Stomach (tissue), 9 donors: Measurements from ENCODE around the gene ADNP. TPM values are rescaled to one million over a fixed set of nuclear protein-coding genes. Genes with fewer than 3 reads are reported as not detected.

Experiments used
- DNase-seq, 2 donors: peaks; one replicate each; pipeline versions ENCODE4 v3.0.0 to v3.0.0-alpha.2; 2013 to 2019
- H3K27ac ChIP-seq, 5 donors: fragments of 200-600 bp in 4 of 5; sonication (generic) in 4 of 5; one replicate each; pipeline ENCODE4 v1.5.1; 2013 to 2019; ENCODE audit warnings: mild to moderate bottlenecking in 1 of 5, moderate library complexity in 1 of 5
- H3K27me3 ChIP-seq, 3 donors: fragments of 200-600 bp; sonication (generic); one replicate each; pipeline ENCODE4 v1.5.1; 2017 to 2019; ENCODE audit warnings: mixed run types in 1 of 3
- H3K36me3 ChIP-seq, 4 donors: fragments of 200-600 bp; sonication (generic); 1 replicate in 3 of 4; 2 replicates in 1 of 4; pipeline ENCODE4 v1.5.1; 2016 to 2019
- H3K4me1 ChIP-seq, 4 donors: fragments of 200-600 bp; sonication (generic); one replicate each; pipeline ENCODE4 v1.5.1; 2016 to 2019
- H3K4me3 ChIP-seq, 4 donors: fragments of 200-600 bp; sonication (generic) in 3 of 4; one replicate each; pipeline ENCODE4 v1.5.1; 2016 to 2019; ENCODE audit warnings: mild to moderate bottlenecking in 1 of 4
- H3K9me3 ChIP-seq, 4 donors: fragments of 200-600 bp; sonication (generic); one replicate each; pipeline ENCODE4 v1.5.1; 2016 to 2019
- EP300 ChIP-seq: sonication (generic); formaldehyde crosslinking; IDR thresholded peaks from one replicate; pipeline ENCODE4 v1.6.1; 2017; ENCODE audit warnings: antibody characterized with exemption
- POLR2A ChIP-seq, 4 donors: fragments of 450-650 bp; IDR thresholded peaks; one replicate each; pipeline ENCODE4 v1.6.1; 2016; ENCODE audit warnings: antibody characterized with exemption in 4 of 4, control low read depth in 2 of 4, mild to moderate bottlenecking in 1 of 4, moderate library complexity in 1 of 4
- POLR2AphosphoS5 ChIP-seq, 3 donors: sonication (generic); formaldehyde crosslinking; IDR thresholded peaks; one replicate each; pipeline ENCODE4 v1.6.1; 2016; ENCODE audit warnings: antibody characterized with exemption in 3 of 3
- WGBS, 5 donors: extraction: QIAGEN DNeasy Blood & Tissue Kit in 3 of 5; methylation state at CpG; one replicate each; pipeline versions ENCODE4 v1.1.5 to v1.1.7; 2013 to 2018; 5-methylcytosine and 5-hydroxymethylcytosine counted together
- intact Hi-C: fragments of 100-400 bp; cut with DNase I; formaldehyde crosslinking; loops from one replicate; pipeline ENCODE4 v1.15.1; 2023; ENCODE audit warnings: low total_unique reads
- polyA plus RNA-seq, 3 donors: library from polyadenylated mRNA; stranded (reverse); fragments of 200-250 nt; gene quantifications; one replicate each; pipeline ENCODE4 v1.2.3, GENCODE V29; 2013
- small RNA-seq, 4 donors: library from RNA; depleted of rRNA; stranded (forward); fragments of <200 nt; gene quantifications; one replicate each; pipeline ENCODE3, GENCODE V24; 2016
- total RNA-seq, 5 donors: library from RNA; depleted of rRNA; stranded (reverse); fragments of >200 nt; gene quantifications; one replicate each; pipeline versions ENCODE4 v1.1.0 to v1.2.3, GENCODE V29; 2014 to 2016
- TF ChIP-seq, protein P1 (sequence below), 7 experiments: fragments of 450-650 bp in 4 of 7; fragments of 200-600 bp in 3 of 7; sonication (generic) in 3 of 7; IDR thresholded peaks; one replicate each; pipeline ENCODE4 v1.5.1; 2016 to 2019; ENCODE audit warnings: antibody characterized with exemption in 7 of 7, control low read depth in 2 of 7, mild to moderate bottlenecking in 1 of 7
- donor health status: healthy with polysubstance abuse.
- donor health status: Bipolar disorder and iron deficiency.
- donor health status: healthy.

Gene ADNP
- total and polyA plus RNA-seq, 8 donors = 19.9 to 67.4 (median 48.5) TPM

DNA sequence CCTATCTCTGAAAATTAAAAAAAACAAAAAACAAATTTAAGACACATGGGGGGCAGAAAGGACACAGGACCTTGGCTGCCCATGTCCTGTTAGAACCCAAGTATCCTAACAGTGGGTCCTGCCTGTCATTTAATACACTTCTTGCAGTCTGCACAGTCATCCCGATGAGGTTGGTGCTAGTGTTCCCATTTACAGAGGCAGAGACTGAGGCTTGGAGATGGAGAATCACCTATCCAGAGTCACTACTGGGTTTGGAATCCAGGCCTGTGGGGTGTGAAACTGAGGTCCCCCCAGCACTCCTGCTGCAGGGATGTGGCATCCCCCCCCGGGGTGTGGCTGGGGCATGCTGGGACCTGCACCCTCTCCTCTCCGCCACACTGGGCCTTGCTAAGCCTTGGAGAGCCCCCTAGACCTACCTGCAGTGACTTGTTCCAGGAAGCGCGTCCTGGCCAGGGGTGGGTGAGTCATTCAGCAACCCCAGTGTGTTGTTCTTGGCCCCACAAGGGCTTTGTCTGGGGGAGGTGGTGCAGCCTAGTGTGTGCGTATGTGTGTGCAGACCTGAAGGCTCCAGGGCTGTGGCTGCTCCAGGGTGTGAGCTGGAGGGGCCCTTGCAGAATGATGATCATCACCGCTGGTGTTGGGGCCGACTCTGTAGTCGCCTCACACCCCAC, 86.7 kb downstream of the ADNP start:
- Histone ChIP-seq H3K36me3 (peaks cover 0 to 7% (median 4%) of the 10 kb centered on the region in 4 donors), H3K27me3 (no peaks in the 10 kb centered on the region), H3K4me1 (peaks cover 13 to 31% (median 19%) of the 10 kb centered on the region in 4 donors), H3K27ac (no peak overlapping the region), H3K4me3 (no peak overlapping the region), H3K9me3 (no peaks in the 10 kb centered on the region)
- peak; percentile 36 to 77 for DNase-seq
- intact Hi-C loops = no loop called here
- 69 to 88% (median 80%) methylated on average over 9 of the region's 9 CpGs for WGBS, 5 donors
- TF ChIP-seq, protein P1, sequence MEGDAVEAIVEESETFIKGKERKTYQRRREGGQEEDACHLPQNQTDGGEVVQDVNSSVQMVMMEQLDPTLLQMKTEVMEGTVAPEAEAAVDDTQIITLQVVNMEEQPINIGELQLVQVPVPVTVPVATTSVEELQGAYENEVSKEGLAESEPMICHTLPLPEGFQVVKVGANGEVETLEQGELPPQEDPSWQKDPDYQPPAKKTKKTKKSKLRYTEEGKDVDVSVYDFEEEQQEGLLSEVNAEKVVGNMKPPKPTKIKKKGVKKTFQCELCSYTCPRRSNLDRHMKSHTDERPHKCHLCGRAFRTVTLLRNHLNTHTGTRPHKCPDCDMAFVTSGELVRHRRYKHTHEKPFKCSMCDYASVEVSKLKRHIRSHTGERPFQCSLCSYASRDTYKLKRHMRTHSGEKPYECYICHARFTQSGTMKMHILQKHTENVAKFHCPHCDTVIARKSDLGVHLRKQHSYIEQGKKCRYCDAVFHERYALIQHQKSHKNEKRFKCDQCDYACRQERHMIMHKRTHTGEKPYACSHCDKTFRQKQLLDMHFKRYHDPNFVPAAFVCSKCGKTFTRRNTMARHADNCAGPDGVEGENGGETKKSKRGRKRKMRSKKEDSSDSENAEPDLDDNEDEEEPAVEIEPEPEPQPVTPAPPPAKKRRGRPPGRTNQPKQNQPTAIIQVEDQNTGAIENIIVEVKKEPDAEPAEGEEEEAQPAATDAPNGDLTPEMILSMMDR (IDR thresholded peaks at IDR 0.05) = no peak
- no peak for TF ChIP-seq POLR2A (IDR thresholded peaks at IDR 0.05)
- TF ChIP-seq POLR2AphosphoS5 (IDR thresholded peaks at IDR 0.05) = no peak
- TF ChIP-seq EP300 = no peak

- peaks cover 5 to 21% (median 11%) of the 10 kb centered on the region in 4 donors for H3K4me1 ChIP-seq
- intact Hi-C loops = no loop called here
- WGBS, 5 donors = 83 to 90% (median 85%) methylated on average over 6 to 9 of the region's 9 CpGs
- TF ChIP-seq EP300 (no peak), POLR2A (IDR thresholded peaks at IDR 0.05) (no peak), POLR2AphosphoS5 (IDR thresholded peaks at IDR 0.05) (no peak)
- TF ChIP-seq, protein P1 (IDR thresholded peaks at IDR 0.05) = no peak
- H3K9me3 ChIP-seq = no peaks in the 10 kb centered on the region
- H3K4me3 ChIP-seq = no peak overlapping the region
- peaks cover 0 to 7% (median 4%) of the 10 kb centered on the region in 4 donors for H3K36me3 ChIP-seq
- DNase-seq = peak in 1 of 2 donors; percentile 52
- peak overlapping the region in 4 of 5 donors; percentile 4 to 20 (median 8) for H3K27ac ChIP-seq
- no peaks in the 10 kb centered on the region for H3K27me3 ChIP-seq
Observed at GRCh38 chr20:50843331-50844276, 87.6 kb downstream of the ADNP start.

DNA sequence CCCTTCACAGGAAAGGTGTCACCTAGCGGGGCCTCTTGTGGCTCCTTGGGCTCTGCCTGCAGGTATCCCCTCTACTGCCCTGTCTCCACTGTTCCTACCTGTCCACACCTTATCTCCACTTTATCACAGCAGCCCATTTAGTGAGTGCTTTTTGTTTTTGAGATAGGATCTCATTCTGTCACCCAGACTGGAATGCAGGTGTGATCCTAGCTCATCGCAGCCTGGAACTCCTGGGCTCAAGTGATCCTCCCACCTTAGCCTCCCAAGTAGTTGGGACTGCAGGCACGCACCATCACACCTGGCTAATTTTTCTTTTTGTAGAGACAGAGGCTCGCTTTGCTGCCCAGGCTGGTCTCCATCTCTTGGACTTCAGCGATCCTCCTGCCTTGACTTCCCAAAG, 88.4 kb downstream of the ADNP start:
- 95 to 99% (median 96%) methylated on average over 5 of the region's 5 CpGs for WGBS, 5 donors
- no peak for DNase-seq
- H3K4me1 ChIP-seq = peaks cover 0 to 13% (median 9%) of the 10 kb centered on the region in 4 donors
- no peak overlapping the region for H3K4me3 ChIP-seq
- no peaks in the 10 kb centered on the region for H3K27me3 ChIP-seq
- intact Hi-C loops = no loop called here
- no peak for TF ChIP-seq POLR2A (IDR thresholded peaks at IDR 0.05)
- no peak for TF ChIP-seq POLR2AphosphoS5 (IDR thresholded peaks at IDR 0.05)
- no peak for TF ChIP-seq EP300
- TF ChIP-seq, protein P1 (IDR thresholded peaks at IDR 0.05) = no peak
- H3K27ac ChIP-seq = no peak overlapping the region
- H3K36me3 ChIP-seq = peaks cover 0 to 7% (median 4%) of the 10 kb centered on the region in 4 donors
- no peaks in the 10 kb centered on the region for H3K9me3 ChIP-seq

Small RNA genes within 50 kb of the gene (small RNA-seq; reads per million reads assigned to genes)
- gene TMSB4XP6 = 0 reads per million in 4 donors

Other genes starting within 250 kb of the ADNP start
- 10 to 100 TPM in 3 of 5 donors, 1 to 10 TPM in 2; 8.1 to 61.1 (median 13.4) TPM for gene RIPOR3, start 239.9 kb downstream of the ADNP start, total RNA-seq
- 1 to 10 TPM; 4.4 to 5.9 (median 5.8) TPM for gene RIPOR3, start 239.9 kb downstream of the ADNP start, polyA plus RNA-seq
- gene PARD6B, start 199.9 kb downstream of the ADNP start, total RNA-seq = 10 to 100 TPM in 4 of 5 donors, 1 to 10 TPM in 1; 5.4 to 69.5 (median 22.6) TPM
- gene PARD6B, start 199.9 kb downstream of the ADNP start, polyA plus RNA-seq = 1 to 10 TPM; 3.2 to 6.0 (median 3.7) TPM
- 1 to 10 TPM in 3 of 5 donors, under 1 TPM in 1, not detected in 1; under 0.01 to 2.8 (median 1.9) TPM for gene BCAS4, start 136.4 kb downstream of the ADNP start, total RNA-seq
- 1 to 10 TPM in 2 of 3 donors, under 1 TPM in 1; 0.46 to 7.2 (median 5.6) TPM for gene BCAS4, start 136.4 kb downstream of the ADNP start, polyA plus RNA-seq
- 10 to 100 TPM; 10.7 to 74.1 (median 33.2) TPM for gene DPM1, start 27.1 kb upstream of the ADNP start, total RNA-seq
- 10 to 100 TPM; 47.9 to 53.2 (median 52.7) TPM for gene DPM1, start 27.1 kb upstream of the ADNP start, polyA plus RNA-seq
- gene MOCS3, start 27.4 kb upstream of the ADNP start, total RNA-seq = 1 to 10 TPM in 3 of 5 donors, under 1 TPM in 1, not detected in 1; 0.89 to 7.0 (median 2.7) TPM
- gene MOCS3, start 27.4 kb upstream of the ADNP start, polyA plus RNA-seq = 1 to 10 TPM; 2.1 to 2.4 (median 2.2) TPM
- gene KCNG1, start 91.7 kb upstream of the ADNP start, total RNA-seq = 10 to 100 TPM in 1 of 5 donors, 1 to 10 TPM in 1, not detected in 3; 2.2 to 11.9 TPM
- gene KCNG1, start 91.7 kb upstream of the ADNP start, polyA plus RNA-seq = 1 to 10 TPM in 1 of 3 donors, under 1 TPM in 1, not detected in 1; 0.19 to 3.3 TPM